H1 (cell line): ENCODE results near the gene REPS1.

Source experiments
- CEBPB ChIP-seq: IDR thresholded peaks from 2 replicates; pipeline ENCODE4 v1.6.1; 2012; ENCODE audit warnings: low read depth, low read length
- JUN ChIP-seq: IDR thresholded peaks from 2 replicates; pipeline ENCODE4 v1.6.1; 2011; ENCODE audit warnings: low read depth, mild to moderate bottlenecking, improper control_type of control experiment, low read length
- POLR2AphosphoS5 ChIP-seq: IDR thresholded peaks from 2 replicates; pipeline ENCODE4 v1.6.1; 2011; ENCODE audit warnings: low read depth, low read length

GRCh38 chr6:139011980-139012379 lies 23.9 kb upstream of the REPS1 start:
- TF ChIP-seq CEBPB (no peak), POLR2AphosphoS5 (no peak), JUN (no peak)
